HAP-1 (cell line): Measurements from ENCODE around the gene RPL21.
"Not testable (repeated sequence)": the region's sequence is repeated elsewhere in the genome, so short reads cannot be mapped to it uniquely, and the experiment has no call there.

Experiments used
- DNase-seq, 2 experiments: peaks; one replicate each; pipeline ENCODE4 v3.0.0-alpha.2; 2016 to 2020; ENCODE audit warnings: low spot score in 2 of 2
- H3K27me3 ChIP-seq: fragments of 250-450 bp; sonication (Bioruptor Pico); 2 replicates; pipeline ENCODE4 v1.5.1; 2020; ENCODE audit warnings: low read depth, mild to moderate bottlenecking, moderate library complexity
- H3K36me3 ChIP-seq: fragments of 250-450 bp; sonication (Bioruptor Pico); replicated peaks from 2 replicates; pipeline ENCODE4 v1.5.1; 2020; ENCODE audit warnings: mild to moderate bottlenecking
- H3K4me1 ChIP-seq: fragments of 250-450 bp; sonication (Bioruptor Pico); 2 replicates; pipeline ENCODE4 v1.5.1; 2020; ENCODE audit warnings: mild to moderate bottlenecking
- H3K4me3 ChIP-seq: fragments of 250-450 bp; sonication (Bioruptor Pico); 2 replicates; pipeline ENCODE4 v1.5.1; 2020; ENCODE audit warnings: mild to moderate bottlenecking, moderate library complexity
- H3K9me3 ChIP-seq: fragments of 250-450 bp; sonication (Bioruptor Pico); 2 replicates; pipeline ENCODE4 v1.5.1; 2020; ENCODE audit warnings: mild to moderate bottlenecking, moderate library complexity
- in situ Hi-C: fragments of 300-500 bp; cut with MboI; formaldehyde crosslinking; loops from 3 replicates; pipeline ENCODE4 v1.14.3; 2020; ENCODE audit warnings: low sequenced_read_pairs, inconsistent platforms, mixed read lengths

RPL21 gene

GRCh38 chr13:27251166-27252091, at the start of gene RPL21:
Gene RPL21 (plus strand): TSS chr13:27251558. CDS start chr13:27253777, 2,219 bp downstream.
- H3K9me3 ChIP-seq: no peaks in the 10 kb centered on the region
- peak; percentile 84 to 92 for DNase-seq
- peaks cover 5% of the 10 kb centered on the region for H3K4me1 ChIP-seq
- in situ Hi-C loops: loop anchor here (10.0 kb wide), 1 partner anchor 267 kb away; no protein-coding TSS in a partner anchor
- H3K36me3 ChIP-seq: peaks cover 50% of the 10 kb centered on the region
- H3K4me3 ChIP-seq: peak within 1 kb of the TSS; percentile 97
- H3K27me3 ChIP-seq: no peaks in the 10 kb centered on the region

- in situ Hi-C loops: no loop called here
- no peaks in the 10 kb centered on the region for H3K9me3 ChIP-seq
Measured at GRCh38 chr13:27201661-27202060, 49.7 kb upstream of the RPL21 start.

GRCh38 chr13:27203186-27203585, 48.2 kb upstream of the RPL21 start:
- no peaks in the 10 kb centered on the region for H3K27me3 ChIP-seq
- H3K36me3 ChIP-seq: no peaks in the 10 kb centered on the region
- DNase-seq: no peak
- peaks cover 3% of the 10 kb centered on the region for H3K4me1 ChIP-seq
- in situ Hi-C loops: no loop called here
- no peaks in the 10 kb centered on the region for H3K9me3 ChIP-seq
- H3K4me3 ChIP-seq: no peak overlapping the region

More at GRCh38 chr13:27201661-27202060, 49.7 kb upstream of the RPL21 start:
- H3K4me3 ChIP-seq: no peak overlapping the region
- no peak for DNase-seq
- peaks cover 3% of the 10 kb centered on the region for H3K4me1 ChIP-seq
- no peaks in the 10 kb centered on the region for H3K27me3 ChIP-seq
- no peaks in the 10 kb centered on the region for H3K36me3 ChIP-seq

- H3K4me1 ChIP-seq: peaks cover 3% of the 10 kb centered on the region
- H3K4me3 ChIP-seq: no peak overlapping the region
- H3K36me3 ChIP-seq: no peaks in the 10 kb centered on the region
- H3K27me3 ChIP-seq: no peaks in the 10 kb centered on the region
- no peak for DNase-seq
- no peaks in the 10 kb centered on the region for H3K9me3 ChIP-seq
- in situ Hi-C loops: no loop called here
Measured at GRCh38 chr13:27203854-27204253, 47.5 kb upstream of the RPL21 start.

GRCh38 chr13:27208514-27208913, 42.8 kb upstream of the RPL21 start:
- H3K4me1 ChIP-seq: no peaks in the 10 kb centered on the region
- no peaks in the 10 kb centered on the region for H3K9me3 ChIP-seq
- no peaks in the 10 kb centered on the region for H3K27me3 ChIP-seq
- in situ Hi-C loops: no loop called here
- H3K36me3 ChIP-seq: no peaks in the 10 kb centered on the region
- no peak for DNase-seq
- H3K4me3 ChIP-seq: no peak overlapping the region

DNA sequence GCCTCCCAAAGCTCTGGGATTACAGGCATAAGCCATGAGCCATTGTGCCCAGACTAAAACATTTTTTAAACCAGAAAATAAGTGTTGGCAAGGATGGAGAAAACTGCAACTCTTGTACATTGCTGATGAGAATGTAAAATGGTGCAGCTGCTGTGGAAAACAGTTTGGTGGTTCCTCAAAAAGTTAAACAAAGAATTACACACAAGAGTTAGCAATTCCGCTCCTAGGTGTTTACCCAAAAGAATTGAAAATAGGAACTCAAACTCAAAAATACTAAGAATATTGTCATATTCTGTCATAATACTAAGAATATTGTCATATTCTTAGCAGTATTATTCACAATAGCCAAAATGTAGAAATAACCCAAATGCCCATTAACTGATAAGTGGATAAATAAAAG, 40.1 kb upstream of the RPL21 start:
- no peak overlapping the region for H3K4me3 ChIP-seq
- H3K4me1 ChIP-seq: no peaks in the 10 kb centered on the region
- no peaks in the 10 kb centered on the region for H3K27me3 ChIP-seq
- no peaks in the 10 kb centered on the region for H3K9me3 ChIP-seq
- H3K36me3 ChIP-seq: no peaks in the 10 kb centered on the region
- in situ Hi-C loops: no loop called here
- no peak for DNase-seq

- no peaks in the 10 kb centered on the region for H3K27me3 ChIP-seq
- no peak for DNase-seq
- H3K9me3 ChIP-seq: no peaks in the 10 kb centered on the region
- H3K36me3 ChIP-seq: no peaks in the 10 kb centered on the region
- in situ Hi-C loops: no loop called here
- no peaks in the 10 kb centered on the region for H3K4me1 ChIP-seq
- H3K4me3 ChIP-seq: no peak overlapping the region
Measured at GRCh38 chr13:27211771-27212364, 39.5 kb upstream of the RPL21 start.

DNA sequence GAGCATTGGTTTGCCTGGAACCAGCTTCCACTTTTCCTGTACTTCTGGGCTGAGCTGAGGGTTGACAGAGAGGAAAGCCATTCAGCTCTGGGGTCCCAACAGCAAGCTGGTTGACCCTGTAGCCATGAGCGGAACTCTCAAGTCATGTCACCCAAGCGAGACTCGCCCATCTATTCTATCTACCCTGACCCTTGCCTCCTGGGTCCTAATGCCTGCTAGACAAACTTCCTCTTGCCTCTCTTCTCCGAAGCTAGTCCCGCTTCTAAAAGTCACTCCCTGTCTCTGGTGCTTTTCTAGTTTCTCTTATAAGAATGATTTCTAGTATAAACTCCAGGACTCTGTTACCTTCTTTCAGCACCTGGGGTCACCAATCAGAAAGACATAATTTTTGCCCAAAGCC, 38.0 kb upstream of the RPL21 start:
- in situ Hi-C loops, DNase-seq, H3K27me3 ChIP-seq, H3K36me3 ChIP-seq, H3K4me3 ChIP-seq, H3K4me1 ChIP-seq, H3K9me3 ChIP-seq: not testable (repeated sequence)

DNA sequence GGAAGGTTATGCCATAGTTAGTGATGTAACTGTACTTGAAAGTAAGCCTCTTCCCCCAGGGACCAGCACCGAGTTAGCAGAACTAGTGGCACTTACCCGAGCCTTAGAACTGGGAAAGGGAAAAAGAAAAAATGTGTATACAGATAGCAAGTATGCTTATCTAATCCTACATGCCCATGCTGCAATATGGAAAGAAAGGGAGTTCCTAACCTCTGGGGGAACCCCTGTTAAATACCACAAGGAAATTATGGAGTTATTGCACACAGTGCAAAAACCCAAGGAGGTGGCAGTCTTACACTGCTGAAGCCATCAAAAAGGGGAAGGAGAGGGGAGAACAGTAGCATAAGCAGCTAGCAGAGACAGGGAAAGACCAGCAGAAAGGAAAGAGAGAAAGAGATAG, 33.6 kb upstream of the RPL21 start:
- H3K9me3 ChIP-seq, H3K27me3 ChIP-seq, H3K4me3 ChIP-seq, H3K36me3 ChIP-seq, in situ Hi-C loops, DNase-seq, H3K4me1 ChIP-seq: not testable (repeated sequence)

DNA sequence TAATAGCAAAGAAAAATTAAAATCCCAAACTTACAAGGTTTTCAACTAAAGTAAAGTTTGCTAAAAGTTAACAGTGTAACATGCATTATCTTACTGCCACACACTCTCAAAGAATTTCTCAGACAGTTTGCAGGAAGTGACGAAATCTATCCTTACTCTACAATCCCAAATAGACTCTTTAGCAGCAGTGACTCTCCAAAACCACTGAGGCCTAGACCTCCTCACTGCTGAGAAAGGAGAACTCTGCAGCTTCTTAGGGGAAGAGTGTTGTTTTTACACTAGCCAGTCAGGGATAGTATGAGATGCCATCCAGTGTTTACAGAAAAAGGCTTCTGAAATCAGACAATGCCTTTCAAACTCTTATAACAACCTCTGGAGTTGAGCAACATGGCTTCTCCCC, 32.5 kb upstream of the RPL21 start:
- DNase-seq, H3K27me3 ChIP-seq, H3K4me3 ChIP-seq, H3K9me3 ChIP-seq, H3K4me1 ChIP-seq, H3K36me3 ChIP-seq, in situ Hi-C loops: not testable (repeated sequence)

DNA sequence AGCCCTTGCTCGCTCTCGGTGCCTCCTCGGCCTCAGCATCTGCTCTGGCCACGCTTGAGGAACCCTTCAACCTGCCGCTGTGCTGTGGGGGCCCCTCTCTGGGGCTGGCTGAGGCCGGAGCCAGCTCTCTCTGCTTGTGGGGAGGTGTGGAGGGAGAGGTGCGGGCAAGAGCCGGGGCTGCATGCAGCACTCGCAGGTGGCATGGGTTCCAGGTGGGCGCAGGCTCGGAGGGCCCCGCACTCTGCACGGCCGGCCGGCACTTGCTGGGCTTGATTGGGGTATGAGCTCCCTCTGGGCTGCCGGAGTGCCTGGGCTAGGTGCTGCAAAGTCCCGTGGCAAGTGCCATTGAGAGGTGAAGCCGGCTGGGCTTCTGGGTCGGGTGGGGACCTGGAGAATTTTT, 31.7 kb upstream of the RPL21 start:
- no peaks in the 10 kb centered on the region; the same call in 1 of the 2 replicates for H3K36me3 ChIP-seq
- in situ Hi-C loops: no loop called here
- H3K4me1 ChIP-seq: no peaks in the 10 kb centered on the region; the same call in 1 of the 2 replicates
- no peak for DNase-seq
- H3K27me3 ChIP-seq: no peaks in the 10 kb centered on the region
- H3K4me3 ChIP-seq: no peak overlapping the region
- peaks cover 4% of the 10 kb centered on the region; the same call in 1 of the 2 replicates for H3K9me3 ChIP-seq

- H3K9me3 ChIP-seq, H3K4me3 ChIP-seq, DNase-seq, H3K4me1 ChIP-seq, H3K27me3 ChIP-seq, H3K36me3 ChIP-seq, in situ Hi-C loops: not testable (repeated sequence)
Measured at GRCh38 chr13:27222100-27222499, 29.3 kb upstream of the RPL21 start.

DNA sequence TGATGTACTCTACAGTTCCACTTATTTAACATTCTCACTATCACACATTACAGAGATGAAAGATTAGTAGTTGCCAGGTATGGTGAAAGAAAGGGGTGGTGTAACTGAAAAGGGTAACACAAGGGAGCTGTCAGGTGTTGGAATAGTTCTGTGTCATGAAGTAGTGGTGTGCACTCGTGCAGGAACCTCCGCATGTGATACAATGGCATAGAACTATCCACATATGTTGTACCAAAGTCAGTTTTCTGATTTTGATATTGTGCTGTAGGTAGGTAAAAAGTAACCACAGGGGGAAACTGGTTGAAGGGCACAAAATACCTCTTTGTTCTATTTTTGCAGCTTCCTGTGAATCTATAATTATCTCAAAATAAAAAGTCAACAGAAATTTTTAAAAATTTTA, 24.4 kb upstream of the RPL21 start:
- in situ Hi-C loops: no loop called here
- DNase-seq: no peak
- H3K27me3 ChIP-seq: no peaks in the 10 kb centered on the region
- no peak overlapping the region for H3K4me3 ChIP-seq
- peaks cover 2% of the 10 kb centered on the region; the same call in 1 of the 2 replicates for H3K9me3 ChIP-seq
- no peaks in the 10 kb centered on the region; the same call in 1 of the 2 replicates for H3K4me1 ChIP-seq
- no peaks in the 10 kb centered on the region for H3K36me3 ChIP-seq

- Histone ChIP-seq H3K4me1 (no peaks in the 10 kb centered on the region; the same call in 1 of the 2 replicates), H3K4me3 (no peak overlapping the region), H3K9me3 (peaks cover 3% of the 10 kb centered on the region; the same call in 1 of the 2 replicates), H3K36me3 (no peaks in the 10 kb centered on the region), H3K27me3 (no peaks in the 10 kb centered on the region)
- no peak for DNase-seq
- in situ Hi-C loops: no loop called here
Measured at GRCh38 chr13:27228131-27228530, 23.2 kb upstream of the RPL21 start.
